D721Med (cell line): ENCODE measurements around the gene GPM6B.

Experiments used
- DNase-seq: peaks from one replicate; pipeline ENCODE4 v3.0.0; 2011; ENCODE audit warnings: low spot score; ENCODE audit not compliant: insufficient read length
- FAIRE-seq: peaks from 2 replicates; lab custom pipeline; 2011; peaks lifted over from hg19 to GRCh38; lab: Jason Lieb, UNC
- TF ChIP-seq, protein P1 (sequence below): IDR thresholded peaks from 2 replicates; pipeline ENCODE4 v1.5.1; 2012; ENCODE audit warnings: mild to moderate bottlenecking, control low read depth; ENCODE audit not compliant: insufficient read depth; ENCODE audit errors: missing control alignments

GPM6B gene

DNA sequence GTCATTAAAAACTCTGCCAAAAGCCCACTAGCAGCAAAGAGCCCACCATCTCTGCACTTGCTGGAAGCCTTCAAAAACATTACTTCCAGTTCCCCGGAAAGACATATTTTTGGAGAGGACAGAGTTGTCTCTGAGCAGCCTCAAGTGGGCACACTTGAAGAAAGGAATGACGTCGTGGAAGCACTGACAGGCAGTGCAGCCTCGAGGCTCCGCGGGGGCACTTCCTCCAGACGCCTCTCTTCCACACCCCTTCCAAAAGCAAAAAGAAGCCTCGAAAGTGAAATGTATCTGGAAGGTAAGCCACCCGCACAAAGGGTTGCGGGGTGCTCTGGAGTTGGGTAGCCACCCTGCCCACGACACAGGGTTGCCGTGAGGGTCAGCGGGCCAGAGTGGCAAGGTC lies 56.5 kb downstream of the GPM6B start:
- DNase-seq, result no peak
- no peak for FAIRE-seq
- TF ChIP-seq, protein P1, sequence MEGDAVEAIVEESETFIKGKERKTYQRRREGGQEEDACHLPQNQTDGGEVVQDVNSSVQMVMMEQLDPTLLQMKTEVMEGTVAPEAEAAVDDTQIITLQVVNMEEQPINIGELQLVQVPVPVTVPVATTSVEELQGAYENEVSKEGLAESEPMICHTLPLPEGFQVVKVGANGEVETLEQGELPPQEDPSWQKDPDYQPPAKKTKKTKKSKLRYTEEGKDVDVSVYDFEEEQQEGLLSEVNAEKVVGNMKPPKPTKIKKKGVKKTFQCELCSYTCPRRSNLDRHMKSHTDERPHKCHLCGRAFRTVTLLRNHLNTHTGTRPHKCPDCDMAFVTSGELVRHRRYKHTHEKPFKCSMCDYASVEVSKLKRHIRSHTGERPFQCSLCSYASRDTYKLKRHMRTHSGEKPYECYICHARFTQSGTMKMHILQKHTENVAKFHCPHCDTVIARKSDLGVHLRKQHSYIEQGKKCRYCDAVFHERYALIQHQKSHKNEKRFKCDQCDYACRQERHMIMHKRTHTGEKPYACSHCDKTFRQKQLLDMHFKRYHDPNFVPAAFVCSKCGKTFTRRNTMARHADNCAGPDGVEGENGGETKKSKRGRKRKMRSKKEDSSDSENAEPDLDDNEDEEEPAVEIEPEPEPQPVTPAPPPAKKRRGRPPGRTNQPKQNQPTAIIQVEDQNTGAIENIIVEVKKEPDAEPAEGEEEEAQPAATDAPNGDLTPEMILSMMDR, result no peak

DNA sequence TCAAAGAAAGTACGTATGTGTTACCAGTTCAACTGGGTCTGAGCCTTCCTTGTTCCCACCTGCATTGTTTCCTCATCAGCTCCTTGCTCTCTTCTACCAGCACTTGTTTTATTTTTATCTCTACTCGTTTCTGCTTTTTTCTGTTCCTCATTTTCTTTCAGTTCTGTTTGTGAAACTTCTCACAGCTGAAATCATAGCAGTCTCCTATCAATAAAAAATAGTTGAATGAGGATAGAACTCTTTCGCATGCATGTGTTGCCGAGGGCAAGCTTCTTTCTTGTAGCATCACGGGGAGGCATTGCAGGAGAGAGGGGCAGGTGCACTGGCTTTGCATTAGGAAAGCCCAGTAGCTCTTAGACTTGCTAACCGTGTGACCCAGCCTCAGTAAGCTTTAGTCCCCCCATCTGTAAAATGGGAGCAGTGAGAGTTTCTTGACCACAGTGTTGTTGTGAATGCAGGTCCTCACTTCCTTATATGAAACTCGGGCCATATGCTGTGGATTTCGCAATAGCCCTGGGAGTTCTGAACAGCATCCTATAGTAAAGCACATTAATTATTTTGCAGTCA lies 57.7 kb downstream of the GPM6B start:
- DNase-seq (no peak), FAIRE-seq (no peak)
- TF ChIP-seq, protein P1, result no peak

DNA sequence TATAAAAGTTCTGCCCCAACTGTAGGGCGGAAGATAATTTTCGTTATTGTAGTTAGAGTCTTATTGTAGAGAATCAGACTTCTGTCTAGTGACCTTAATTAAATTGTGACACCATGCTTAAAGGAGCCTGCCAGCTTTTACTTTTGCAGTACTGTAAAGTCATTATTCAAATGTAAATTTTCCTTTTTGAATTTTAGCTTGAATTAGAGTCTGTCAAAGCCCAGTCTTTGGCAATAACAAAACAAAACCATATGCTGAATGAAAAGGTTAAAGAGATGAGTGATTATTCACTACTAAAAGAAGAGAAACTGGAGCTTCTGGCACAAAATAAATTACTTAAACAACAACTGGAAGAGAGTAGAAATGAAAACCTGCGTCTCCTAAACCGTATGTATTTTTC lies 60.5 kb downstream of the GPM6B start:
- DNase-seq, result no peak
- TF ChIP-seq, protein P1, result no peak
- no peak for FAIRE-seq

DNA sequence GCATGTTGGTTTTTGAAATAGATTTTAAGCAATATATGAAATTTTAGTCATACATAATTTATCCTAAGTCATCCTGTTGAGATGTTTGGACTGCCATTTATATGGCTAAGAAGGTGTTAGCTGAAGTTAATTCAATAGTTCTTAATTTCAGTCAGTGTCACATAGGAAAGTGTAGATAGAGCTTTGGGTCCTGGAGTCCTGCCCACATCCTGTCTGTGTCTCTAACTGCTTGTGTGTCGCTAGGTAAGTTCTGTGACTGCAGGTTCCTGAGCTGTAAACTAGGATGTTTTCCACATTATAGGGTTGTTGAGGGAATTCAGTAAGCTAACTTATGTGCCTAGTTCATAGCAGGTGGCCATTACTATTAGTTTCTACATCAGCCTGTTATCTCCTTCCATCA lies 61.6 kb downstream of the GPM6B start:
- TF ChIP-seq, protein P1, result no peak
- DNase-seq (no peak), FAIRE-seq (no peak)

DNA sequence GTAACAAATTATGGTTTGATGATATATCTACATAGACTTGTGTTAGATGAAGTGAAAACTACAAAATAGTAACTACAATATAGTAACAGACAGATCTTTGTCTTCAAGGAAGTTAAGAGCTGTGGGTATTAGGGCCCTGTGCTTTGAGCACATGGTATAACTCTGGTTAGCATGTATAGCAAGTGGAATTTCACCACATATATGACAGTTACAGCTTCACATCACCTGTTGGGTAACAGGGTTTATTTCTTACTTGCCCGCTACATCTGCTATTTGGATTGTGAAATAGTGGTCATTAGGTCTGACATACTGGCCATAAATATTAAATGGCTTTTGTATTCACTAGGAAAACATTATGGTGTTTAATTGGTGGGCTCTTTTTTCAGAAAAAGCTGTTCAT lies 62.1 kb downstream of the GPM6B start:
- FAIRE-seq, result no peak
- DNase-seq, result no peak
- TF ChIP-seq, protein P1, result no peak

DNA sequence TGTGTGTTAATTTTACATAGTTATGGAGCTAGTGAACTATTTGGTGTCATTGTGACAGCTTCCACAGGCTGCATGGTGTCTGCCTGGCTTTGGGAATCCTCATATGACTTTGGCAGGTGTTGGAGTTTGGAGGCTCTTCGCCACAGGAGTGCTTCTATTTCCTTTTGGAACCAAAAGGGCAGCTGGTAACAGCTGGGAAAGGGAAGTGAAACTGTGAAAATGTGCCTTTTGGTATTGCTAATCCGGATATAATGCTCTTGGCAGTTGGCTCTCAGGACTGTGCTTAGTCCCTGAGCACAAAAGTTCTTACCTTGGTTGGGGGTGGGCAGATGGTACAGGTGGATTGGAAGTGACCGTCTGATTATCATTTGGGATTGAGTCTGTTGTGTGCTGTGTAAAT lies 64.2 kb downstream of the GPM6B start:
- TF ChIP-seq, protein P1, result no peak
- FAIRE-seq, result peak; percentile 6
- no peak for DNase-seq

DNA sequence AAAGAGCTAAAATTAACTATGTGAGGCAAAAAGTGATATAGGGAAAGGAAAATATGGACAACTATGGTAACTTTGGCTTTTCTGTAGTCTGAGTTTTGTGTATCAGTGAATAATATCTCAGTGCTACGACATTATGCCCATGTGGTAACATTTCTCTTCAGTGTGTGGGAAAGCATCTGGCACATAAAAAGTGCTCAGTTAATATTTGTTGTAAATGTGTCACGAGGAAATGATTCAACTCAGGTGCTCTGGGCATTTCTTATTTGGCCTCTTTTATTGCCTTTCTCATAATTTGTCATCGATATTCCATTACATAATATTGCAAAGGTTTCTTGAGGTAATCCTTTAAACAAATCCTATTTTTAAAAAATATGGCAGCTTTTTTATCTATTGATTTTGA lies 64.8 kb downstream of the GPM6B start:
- DNase-seq (no peak), FAIRE-seq (no peak)
- TF ChIP-seq, protein P1, result no peak
